ENCODE measurements around the gene KCNN1. TPM values are rescaled to one million over a fixed set of nuclear protein-coding genes. Genes with fewer than 3 reads are reported as not detected.
"Not testable (repeated sequence)": the region's sequence is repeated elsewhere in the genome, so short reads cannot be mapped to it uniquely, and the experiment has no call there.

KCNN1 gene
- total and polyA plus RNA-seq, 2 of the 4 experiments (the other 2 are of a cell fraction): 0.09 TPM; not detected in 1

DNA sequence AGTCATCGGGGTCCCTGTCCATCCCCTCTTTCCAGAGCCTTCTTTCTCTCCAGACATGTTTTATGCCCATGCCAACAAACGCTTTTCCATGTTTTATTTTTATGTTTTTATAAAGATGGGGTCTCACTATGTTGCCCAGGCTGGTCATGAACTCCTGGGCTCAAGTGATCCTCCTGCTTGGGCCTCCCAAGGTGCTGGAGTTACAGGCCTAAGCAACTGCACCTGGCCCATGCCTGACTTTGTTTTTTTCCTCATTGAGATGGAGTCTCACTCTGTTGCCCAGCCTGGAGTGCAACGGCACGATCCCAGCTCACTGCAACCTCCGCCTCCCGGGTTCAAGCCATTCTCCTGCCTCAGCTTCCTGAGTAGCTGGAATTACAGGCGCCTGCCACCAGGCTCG, 19.7 kb downstream of the KCNN1 start:
- in situ Hi-C loops (cut with MboI; ENCODE audit: low sequenced_read_pairs): loop anchor here (5.0 kb wide), 1 partner anchor 119 kb away; no protein-coding TSS in a partner anchor
- H4K91ac ChIP-seq (ENCODE audit: insufficient read depth, low read depth, low read length); CTCF ChIA-PET; H3K79me1 ChIP-seq (ENCODE audit: low read depth in 1 of 2, low read length in 2 of 2); H4K8ac ChIP-seq (ENCODE audit: low read depth in 2 of 2, low read length in 2 of 2); H3K9ac ChIP-seq (ENCODE audit: low read depth, low read length); H4K5ac ChIP-seq (ENCODE audit: low read depth, low read length); H4K20me1 ChIP-seq (ENCODE audit: insufficient read depth, low read length); H3K56ac ChIP-seq (ENCODE audit: extremely low read depth, insufficient read depth, low read length); H3K4me1 ChIP-seq (ENCODE audit: control insufficient read depth, insufficient read depth, low read length); POLR2A ChIA-PET (ENCODE audit: unreplicated experiment); H3K27me3 ChIP-seq (ENCODE audit: control insufficient read depth, insufficient read depth, low read length); H2BK5ac ChIP-seq (ENCODE audit: low read depth, low read length, poor library complexity, severe bottlenecking); intact Hi-C loops (cut with micrococcal nuclease); H3K14ac ChIP-seq (replicated peaks; ENCODE audit: low read depth, low read length); H3K4me2 ChIP-seq (ENCODE audit: low read depth, low read length); H3K36me3 ChIP-seq (ENCODE audit: control insufficient read depth, insufficient read depth, low read length); DNase-seq; H3K4me3 ChIP-seq (ENCODE audit: insufficient read depth, low read depth, low read length); H3K23ac ChIP-seq (ENCODE audit: low read depth, low read length); H3K9me1 ChIP-seq (ENCODE audit: insufficient read depth, low read length); H3K9me3 ChIP-seq (ENCODE audit: control insufficient read depth, insufficient read depth, low read length); H2AFZ ChIP-seq (replicated peaks; ENCODE audit: low read length, poor library complexity); H2BK20ac ChIP-seq (ENCODE audit: low read depth, low read length); ATAC-seq (ENCODE audit: low read depth); dilution Hi-C loops (cut with HindIII; ENCODE audit: low sequenced_read_pairs, unreplicated experiment); H2BK120ac ChIP-seq (ENCODE audit: low read depth, low read length); H3K18ac ChIP-seq (ENCODE audit: low read depth, low read length); BruUV-seq (replicated peaks); H3K27ac ChIP-seq (ENCODE audit: insufficient read depth, low read length); H2AK9ac ChIP-seq (replicated peaks; ENCODE audit: low read depth, low read length, poor library complexity); H2AK5ac ChIP-seq (ENCODE audit: low read depth, low read length); H2BK15ac ChIP-seq (ENCODE audit: low read depth, low read length); H3K4ac ChIP-seq (ENCODE audit: low read depth, low read length): not testable (repeated sequence)
- no CpG with 5 or more reads among the region's 8 CpGs for WGBS, 2 experiments (ENCODE audit: extremely low coverage in 2 of 2, insufficient read length in 1 of 2)

Data from IMR-90 (cell line).